ENCODE measurements around the gene CD72.

Gene CD72

GRCh38 chr9:35611230-35611797, 6.9 kb downstream of the CD72 start:
- TF ChIP-seq CTCF (IDR thresholded peaks at IDR 0.05; ENCODE audit: unreplicated experiment in 3 of 3): peak; percentile 56 to 62 (median 62)
- H3K9me3 Mint-ChIP-seq: no peaks in the 10 kb centered on the region
- H3K27ac Mint-ChIP-seq: no peak overlapping the region
- no peak overlapping the region for H3K4me3 Mint-ChIP-seq
- H3K4me1 Mint-ChIP-seq: peaks cover 18% of the 10 kb centered on the region
- H3K27me3 Mint-ChIP-seq (ENCODE audit: low read depth): peaks cover 34% of the 10 kb centered on the region
- H3K36me3 Mint-ChIP-seq (ENCODE audit: low read depth): peaks cover 26% of the 10 kb centered on the region

- Mint-ChIP-seq H3K4me1 (peaks cover 16% of the 10 kb centered on the region), H3K36me3 (ENCODE audit: low read depth) (peaks cover 26% of the 10 kb centered on the region), H3K4me3 (no peak overlapping the region)
These were observed 8.4 kb downstream of the CD72 start for GRCh38 chr9:35609820-35610163.

GRCh38 chr9:35609001-35609819, 9.0 kb downstream of the CD72 start:
- peaks cover 19% of the 10 kb centered on the region for H3K4me1 Mint-ChIP-seq
- peaks cover 26% of the 10 kb centered on the region for H3K36me3 Mint-ChIP-seq (ENCODE audit: low read depth)
- H3K4me3 Mint-ChIP-seq: peak overlapping the region in 1 of 3 experiments; percentile 53
- no peak overlapping the region for H3K27ac Mint-ChIP-seq
- H3K9me3 Mint-ChIP-seq: no peaks in the 10 kb centered on the region
- peaks cover 13% of the 10 kb centered on the region for H3K27me3 Mint-ChIP-seq (ENCODE audit: low read depth)
- no peak for TF ChIP-seq CTCF (IDR thresholded peaks at IDR 0.05; ENCODE audit: unreplicated experiment in 3 of 3)

More at GRCh38 chr9:35609820-35610163, 8.4 kb downstream of the CD72 start:
- no peak for TF ChIP-seq CTCF (IDR thresholded peaks at IDR 0.05; ENCODE audit: unreplicated experiment in 3 of 3)
- H3K9me3 Mint-ChIP-seq: no peaks in the 10 kb centered on the region
- H3K27me3 Mint-ChIP-seq (ENCODE audit: low read depth): peaks cover 19% of the 10 kb centered on the region
- H3K27ac Mint-ChIP-seq: no peak overlapping the region

GRCh38 chr9:35608221-35608620, 10.0 kb downstream of the CD72 start:
- Mint-ChIP-seq H3K4me1 (peaks cover 29% of the 10 kb centered on the region), H3K27ac (no peak overlapping the region), H3K4me3 (peak overlapping the region in 2 of 3 experiments; percentile 43 to 82), H3K27me3 (ENCODE audit: low read depth) (peaks cover 3% of the 10 kb centered on the region), H3K36me3 (ENCODE audit: low read depth) (peaks cover 26% of the 10 kb centered on the region), H3K9me3 (no peaks in the 10 kb centered on the region)
- no peak for TF ChIP-seq CTCF (IDR thresholded peaks at IDR 0.05; ENCODE audit: unreplicated experiment in 3 of 3)

GRCh38 chr9:35606726-35607125, 11.5 kb downstream of the CD72 start:
- H3K27ac Mint-ChIP-seq: no peak overlapping the region
- peak overlapping the region; percentile 70 to 82 (median 77) for H3K4me3 Mint-ChIP-seq

More at GRCh38 chr9:35606726-35607125, 11.5 kb downstream of the CD72 start:
- Mint-ChIP-seq H3K4me1 (peaks cover 38% of the 10 kb centered on the region), H3K9me3 (no peaks in the 10 kb centered on the region), H3K27me3 (ENCODE audit: low read depth) (no peaks in the 10 kb centered on the region), H3K36me3 (ENCODE audit: low read depth) (peaks cover 26% of the 10 kb centered on the region)
- TF ChIP-seq CTCF (IDR thresholded peaks at IDR 0.05; ENCODE audit: unreplicated experiment in 3 of 3): no peak

Measured in nephron (organoid).